Activated B cell treated with CpG ODN at 0.5 μM for 24 hours (primary cell): ENCODE measurements around the gene SEMA4C. TPM values are rescaled to one million over a fixed set of nuclear protein-coding genes. Genes with fewer than 3 reads are reported as not detected.
A peak's percentile ranks its signal among the peaks of the same experiment; 100 is the strongest.

ENCODE experiments used
- ATAC-seq: fragments of 200-7000 bp; cut with Tn5 transposase; one replicate; pipeline ENCODE4 v1.10.0; 2021; ENCODE audit warnings: low read depth, mild to moderate bottlenecking, moderate library complexity
- CTCF ChIA-PET: fragments of 350-600 bp; sonication (Branson Sonifier 250); formaldehyde crosslinking; loops from one replicate; lab custom pipeline; 2021; ENCODE audit warnings: antibody characterized with exemption; lab: Charles Lee
- POLR2A ChIA-PET: fragments of 350-600 bp; sonication (Branson Sonifier 250); formaldehyde crosslinking; loops from one replicate; lab custom pipeline; 2021; ENCODE audit warnings: antibody characterized with exemption; lab: Charles Lee
- DNase-seq: peaks from one replicate; pipeline ENCODE4 v3.0.0; 2022
- H3K27ac Mint-ChIP-seq: one replicate; pipeline ENCODE4 v1.8.0; 2020; ENCODE audit warnings: mixed read lengths
- H3K27me3 Mint-ChIP-seq: one replicate; pipeline ENCODE4 v1.8.0; 2021; ENCODE audit warnings: mixed read lengths
- H3K36me3 Mint-ChIP-seq: one replicate; pipeline ENCODE4 v1.8.0; 2021; ENCODE audit warnings: low read depth, mixed read lengths
- H3K4me1 Mint-ChIP-seq: one replicate; pipeline ENCODE4 v1.8.0; 2021; ENCODE audit warnings: mixed read lengths
- H3K4me3 Mint-ChIP-seq: one replicate; pipeline ENCODE4 v1.8.0; 2020; ENCODE audit warnings: mild to moderate bottlenecking, mixed read lengths
- H3K9me3 Mint-ChIP-seq: one replicate; pipeline ENCODE4 v1.8.0; 2020; ENCODE audit warnings: mixed read lengths
- intact Hi-C: fragments of 100-400 bp; cut with micrococcal nuclease; formaldehyde crosslinking; loops from one replicate; pipeline ENCODE4 v1.15.1; 2024
- total RNA-seq: library from RNA; stranded (reverse); gene quantifications from 2 replicates; pipeline ENCODE4 v1.2.3, GENCODE V29; 2022
- TF ChIP-seq, protein P1 (sequence below): fragments of 200-600 bp; IDR thresholded peaks from one replicate; pipeline ENCODE4 v1.8.0; 2022; ENCODE audit warnings: antibody characterized with exemption, mild to moderate bottlenecking

SEMA4C gene
- total RNA-seq, 1 donor from 2014 or later = 0.55 TPM

DNA sequence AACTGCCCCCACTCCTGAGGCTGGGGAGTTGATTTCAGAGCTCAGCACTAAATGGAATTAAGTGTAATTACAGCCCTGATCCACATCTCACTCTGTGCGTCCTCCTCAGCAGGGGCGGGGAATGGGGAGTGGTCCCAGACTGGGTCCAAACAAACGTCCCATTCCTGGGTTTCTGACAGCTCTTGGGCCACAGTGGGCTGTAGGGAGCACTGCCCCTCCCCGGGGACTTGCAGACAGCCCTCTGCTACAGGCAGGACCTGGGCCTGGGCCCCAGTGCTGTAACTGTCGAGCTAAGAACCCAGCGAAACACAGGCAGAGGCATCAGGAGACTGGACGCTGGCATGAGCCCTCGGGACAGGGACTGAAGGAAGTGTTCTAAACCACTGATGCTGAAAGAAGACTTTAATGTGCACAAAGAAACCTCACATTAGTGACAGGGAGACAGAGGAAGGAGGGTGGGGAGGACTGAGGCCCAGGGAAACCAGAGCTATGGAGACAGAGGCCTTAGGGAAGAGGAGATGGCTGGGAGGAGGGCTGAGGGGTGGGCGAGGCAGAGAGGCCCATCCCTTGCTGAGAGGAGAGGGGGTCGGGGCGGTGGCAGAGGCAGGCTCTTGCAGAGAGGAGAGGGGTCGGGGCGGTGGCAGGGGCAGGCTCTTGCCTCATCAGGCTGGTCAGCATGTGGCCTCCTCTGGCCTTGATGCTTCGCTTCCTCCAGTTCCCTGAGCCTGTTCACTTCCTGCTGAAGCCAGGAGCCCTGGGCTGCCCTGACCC, 5.8 kb upstream of the SEMA4C start:
- no peak for ATAC-seq
- intact Hi-C loops = loop anchor here (2.0 kb wide), 1 partner anchor 37 kb away; no protein-coding TSS in a partner anchor
- ChIA-PET CTCF (interaction anchor here (5.6 kb wide), 1 partner anchor 18 kb away, joined by 33 read pairs; the partner anchor contains the start of gene ANKRD39), POLR2A (interaction anchor here (3.4 kb wide), 1 partner anchor 18 kb away, joined by 27 read pairs; the partner anchor contains the start of gene ANKRD39)
- Mint-ChIP-seq H3K27me3 (peaks cover 9% of the 10 kb centered on the region), H3K36me3 (no peaks in the 10 kb centered on the region), H3K4me3 (no peak overlapping the region), H3K27ac (no peak overlapping the region), H3K4me1 (peaks cover 22% of the 10 kb centered on the region), H3K9me3 (no peaks in the 10 kb centered on the region)
- TF ChIP-seq, protein P1, sequence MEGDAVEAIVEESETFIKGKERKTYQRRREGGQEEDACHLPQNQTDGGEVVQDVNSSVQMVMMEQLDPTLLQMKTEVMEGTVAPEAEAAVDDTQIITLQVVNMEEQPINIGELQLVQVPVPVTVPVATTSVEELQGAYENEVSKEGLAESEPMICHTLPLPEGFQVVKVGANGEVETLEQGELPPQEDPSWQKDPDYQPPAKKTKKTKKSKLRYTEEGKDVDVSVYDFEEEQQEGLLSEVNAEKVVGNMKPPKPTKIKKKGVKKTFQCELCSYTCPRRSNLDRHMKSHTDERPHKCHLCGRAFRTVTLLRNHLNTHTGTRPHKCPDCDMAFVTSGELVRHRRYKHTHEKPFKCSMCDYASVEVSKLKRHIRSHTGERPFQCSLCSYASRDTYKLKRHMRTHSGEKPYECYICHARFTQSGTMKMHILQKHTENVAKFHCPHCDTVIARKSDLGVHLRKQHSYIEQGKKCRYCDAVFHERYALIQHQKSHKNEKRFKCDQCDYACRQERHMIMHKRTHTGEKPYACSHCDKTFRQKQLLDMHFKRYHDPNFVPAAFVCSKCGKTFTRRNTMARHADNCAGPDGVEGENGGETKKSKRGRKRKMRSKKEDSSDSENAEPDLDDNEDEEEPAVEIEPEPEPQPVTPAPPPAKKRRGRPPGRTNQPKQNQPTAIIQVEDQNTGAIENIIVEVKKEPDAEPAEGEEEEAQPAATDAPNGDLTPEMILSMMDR = no peak
- no peak for DNase-seq

- Mint-ChIP-seq H3K4me1 (peaks cover 26% of the 10 kb centered on the region), H3K36me3 (no peaks in the 10 kb centered on the region), H3K4me3 (peak overlapping the region; percentile 72), H3K27me3 (peaks cover 7% of the 10 kb centered on the region), H3K27ac (peak overlapping the region; percentile 57), H3K9me3 (no peaks in the 10 kb centered on the region)
- ATAC-seq (peak; percentile 79), DNase-seq (peak; percentile 60)
- ChIA-PET CTCF (interaction anchor here (5.6 kb wide), 1 partner anchor 16 kb away, joined by 33 read pairs; the partner anchor contains the start of gene ANKRD39), POLR2A (interaction anchor here (0.5 to 3.4 kb wide), 3 partner anchors 11 to 88 kb away, joined by 5 to 27 read pairs (median 7); partner anchors contain the start of gene ANKRD39)
- TF ChIP-seq, protein P1 = no peak
- intact Hi-C loops = loop anchor here (1.0 to 5.0 kb wide), 4 partner anchors 16 to 238 kb away; partner anchors contain the start of genes ANKRD36 and ANKRD39
Measured at GRCh38 chr2:96874198-96874831, 4.4 kb upstream of the SEMA4C start.

DNA sequence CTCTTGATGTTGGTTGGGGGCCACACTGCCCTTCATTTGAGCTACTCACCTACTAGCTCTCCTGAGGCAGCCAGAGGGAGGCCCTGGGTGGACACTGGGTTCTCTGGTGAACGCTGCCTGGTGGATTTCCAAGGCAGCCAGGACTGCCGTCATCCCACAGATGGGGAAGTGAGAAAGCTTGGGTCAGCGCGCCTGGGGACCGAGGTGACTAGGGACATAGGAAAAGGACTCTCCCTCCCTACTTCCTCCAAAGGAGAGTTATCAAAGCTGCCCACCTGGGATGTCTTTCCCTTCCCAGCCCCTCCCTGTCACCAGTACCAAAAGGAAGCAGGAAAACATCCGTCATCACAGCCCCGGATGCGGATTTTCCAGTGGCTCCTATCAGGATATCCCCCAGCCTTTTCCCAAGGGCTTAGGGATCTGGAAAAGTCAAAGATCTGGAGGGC, 3.8 kb upstream of the SEMA4C start:
- Mint-ChIP-seq H3K27me3 (peaks cover 7% of the 10 kb centered on the region), H3K4me1 (peaks cover 26% of the 10 kb centered on the region), H3K4me3 (no peak overlapping the region), H3K27ac (no peak overlapping the region), H3K36me3 (no peaks in the 10 kb centered on the region), H3K9me3 (no peaks in the 10 kb centered on the region)
- intact Hi-C loops = loop anchor here (1.0 to 5.0 kb wide), 4 partner anchors 15 to 239 kb away; partner anchors contain the start of genes ANKRD36 and ANKRD39
- CTCF ChIA-PET = interaction anchor here (5.6 kb wide), 1 partner anchor 16 kb away, joined by 33 read pairs; the partner anchor contains the start of gene ANKRD39
- DNase-seq (no peak), ATAC-seq (no peak)
- TF ChIP-seq, protein P1 = no peak
- POLR2A ChIA-PET = interaction anchor here (1.3 to 3.4 kb wide), 2 partner anchors 11 to 16 kb away, joined by 7 to 27 read pairs; partner anchors contain the start of gene ANKRD39

DNA sequence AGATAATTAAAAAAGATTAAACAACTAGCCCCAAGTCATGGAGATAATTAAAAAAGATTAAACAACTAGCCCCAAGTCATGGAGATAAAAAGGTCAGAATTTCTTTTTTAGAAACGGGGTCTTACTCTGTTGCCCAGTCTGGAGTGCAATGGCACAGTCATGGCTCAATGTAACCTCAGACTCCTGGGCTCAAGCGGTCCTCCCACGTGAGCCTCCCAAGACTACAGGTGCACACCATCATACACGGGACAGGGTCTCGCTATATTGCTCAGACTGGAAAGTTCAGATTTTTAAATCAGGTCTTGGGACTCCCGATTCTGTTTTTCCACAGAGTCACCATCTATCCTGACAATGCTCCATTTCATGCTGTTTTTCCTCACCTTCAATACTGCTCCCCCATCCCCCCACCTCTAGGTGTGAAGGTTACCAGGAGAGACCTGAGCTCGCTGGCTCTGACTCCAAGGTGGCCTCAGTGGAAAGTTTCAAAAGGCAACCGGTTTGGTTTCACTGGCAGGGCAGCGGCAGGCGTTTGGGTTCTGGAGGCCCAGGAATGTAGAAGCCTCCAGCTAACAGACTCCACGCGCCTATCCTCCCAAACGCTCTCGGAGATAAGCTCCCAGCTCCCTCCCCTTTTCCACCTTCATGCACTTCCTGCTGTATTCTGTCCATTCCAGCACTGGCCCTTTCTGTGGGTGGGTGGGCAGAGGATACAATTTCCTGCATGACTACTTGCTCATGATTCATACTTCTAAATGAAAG, 2.9 kb upstream of the SEMA4C start:
- TF ChIP-seq, protein P1 = no peak
- Mint-ChIP-seq H3K4me3 (no peak overlapping the region), H3K36me3 (no peaks in the 10 kb centered on the region), H3K27me3 (peaks cover 10% of the 10 kb centered on the region), H3K4me1 (peaks cover 32% of the 10 kb centered on the region), H3K9me3 (no peaks in the 10 kb centered on the region), H3K27ac (no peak overlapping the region)
- DNase-seq (no peak), ATAC-seq (no peak)
- POLR2A ChIA-PET = interaction anchor here (2.4 to 3.4 kb wide), 2 partner anchors 15 kb away, joined by 15 to 27 read pairs; partner anchors contain the start of gene ANKRD39
- intact Hi-C loops = loop anchor here (5.0 kb wide), 2 partner anchors 80 to 240 kb away; partner anchors contain the start of gene ANKRD36
- CTCF ChIA-PET = interaction anchor here (5.6 kb wide), 1 partner anchor 15 kb away, joined by 33 read pairs; the partner anchor contains the start of gene ANKRD39
